Measurements from ENCODE around the gene RBPJ.

The RBPJ gene

GRCh38 chr4:26320538-26321372 is at the start of gene RBPJ:
Gene RBPJ, plus strand, starts transcription at chr4:26321014. Its CDS starts 15 bp downstream, at chr4:26321029.
- peaks cover 11% of the 10 kb centered on the region for H3K4me1 ChIP-seq (ENCODE audit: control insufficient read depth, insufficient read depth, low read length)
- peak within 1 kb of the TSS; percentile 91 for H3K4me3 ChIP-seq (ENCODE audit: low read length)
- H3K9ac ChIP-seq (ENCODE audit: low read length), result peak within 1 kb of the TSS; percentile 88
- no peaks in the 10 kb centered on the region for H3K36me3 ChIP-seq (ENCODE audit: control insufficient read depth, insufficient read depth, low read length)
- peak within 1 kb of the TSS; percentile 98 for H3K27ac ChIP-seq (ENCODE audit: low read depth, low read length)
- H3K27me3 ChIP-seq (ENCODE audit: control insufficient read depth, insufficient read depth, low read length), result no peaks in the 10 kb centered on the region

GRCh38 chr4:26271703-26272102 is 49.1 kb upstream of the RBPJ start:
- Histone ChIP-seq H3K27ac (ENCODE audit: low read depth, low read length) (no peak overlapping the region), H3K9ac (ENCODE audit: low read length) (no peak overlapping the region), H3K27me3 (ENCODE audit: control insufficient read depth, insufficient read depth, low read length) (no peaks in the 10 kb centered on the region), H3K36me3 (ENCODE audit: control insufficient read depth, insufficient read depth, low read length) (no peaks in the 10 kb centered on the region), H3K4me3 (ENCODE audit: low read length) (no peak overlapping the region), H3K4me1 (ENCODE audit: control insufficient read depth, insufficient read depth, low read length) (peaks cover 12% of the 10 kb centered on the region)

- Histone ChIP-seq H3K36me3 (ENCODE audit: control insufficient read depth, insufficient read depth, low read length) (no peaks in the 10 kb centered on the region), H3K4me3 (ENCODE audit: low read length) (no peak overlapping the region), H3K9ac (ENCODE audit: low read length) (no peak overlapping the region), H3K27me3 (ENCODE audit: control insufficient read depth, insufficient read depth, low read length) (no peaks in the 10 kb centered on the region), H3K27ac (ENCODE audit: low read depth, low read length) (peak overlapping the region; percentile 68), H3K4me1 (ENCODE audit: control insufficient read depth, insufficient read depth, low read length) (peaks cover 12% of the 10 kb centered on the region)
Observed at GRCh38 chr4:26272654-26273615, 47.9 kb upstream of the RBPJ start.

- Histone ChIP-seq H3K4me3 (ENCODE audit: low read length) (no peak overlapping the region), H3K4me1 (ENCODE audit: control insufficient read depth, insufficient read depth, low read length) (peaks cover 6% of the 10 kb centered on the region), H3K9ac (ENCODE audit: low read length) (no peak overlapping the region), H3K27me3 (ENCODE audit: control insufficient read depth, insufficient read depth, low read length) (no peaks in the 10 kb centered on the region), H3K36me3 (ENCODE audit: control insufficient read depth, insufficient read depth, low read length) (no peaks in the 10 kb centered on the region), H3K27ac (ENCODE audit: low read depth, low read length) (peak overlapping the region; percentile 68)
Observed at GRCh38 chr4:26273616-26273980, 47.2 kb upstream of the RBPJ start.

- H3K4me1 ChIP-seq (ENCODE audit: control insufficient read depth, insufficient read depth, low read length), result peaks cover 3% of the 10 kb centered on the region
- H3K36me3 ChIP-seq (ENCODE audit: control insufficient read depth, insufficient read depth, low read length), result no peaks in the 10 kb centered on the region
- H3K27ac ChIP-seq (ENCODE audit: low read depth, low read length), result no peak overlapping the region
- H3K4me3 ChIP-seq (ENCODE audit: low read length), result no peak overlapping the region
- no peaks in the 10 kb centered on the region for H3K27me3 ChIP-seq (ENCODE audit: control insufficient read depth, insufficient read depth, low read length)
- H3K9ac ChIP-seq (ENCODE audit: low read length), result no peak overlapping the region
Observed at GRCh38 chr4:26275281-26275680, 45.5 kb upstream of the RBPJ start.

- Histone ChIP-seq H3K4me1 (ENCODE audit: control insufficient read depth, insufficient read depth, low read length) (no peaks in the 10 kb centered on the region), H3K9ac (ENCODE audit: low read length) (no peak overlapping the region), H3K4me3 (ENCODE audit: low read length) (no peak overlapping the region), H3K27me3 (ENCODE audit: control insufficient read depth, insufficient read depth, low read length) (no peaks in the 10 kb centered on the region), H3K36me3 (ENCODE audit: control insufficient read depth, insufficient read depth, low read length) (no peaks in the 10 kb centered on the region), H3K27ac (ENCODE audit: low read depth, low read length) (no peak overlapping the region)
Observed at GRCh38 chr4:26279446-26279845, 41.4 kb upstream of the RBPJ start.

GRCh38 chr4:26281881-26282280 is 38.9 kb upstream of the RBPJ start:
- H3K27ac ChIP-seq (ENCODE audit: low read depth, low read length), result no peak overlapping the region
- H3K36me3 ChIP-seq (ENCODE audit: control insufficient read depth, insufficient read depth, low read length), result no peaks in the 10 kb centered on the region
- no peak overlapping the region for H3K4me3 ChIP-seq (ENCODE audit: low read length)
- no peaks in the 10 kb centered on the region for H3K27me3 ChIP-seq (ENCODE audit: control insufficient read depth, insufficient read depth, low read length)
- H3K9ac ChIP-seq (ENCODE audit: low read length), result no peak overlapping the region
- no peaks in the 10 kb centered on the region for H3K4me1 ChIP-seq (ENCODE audit: control insufficient read depth, insufficient read depth, low read length)

GRCh38 chr4:26284536-26284935 is 36.3 kb upstream of the RBPJ start:
- no peak overlapping the region for H3K27ac ChIP-seq (ENCODE audit: low read depth, low read length)
- no peak overlapping the region for H3K4me3 ChIP-seq (ENCODE audit: low read length)
- H3K36me3 ChIP-seq (ENCODE audit: control insufficient read depth, insufficient read depth, low read length), result no peaks in the 10 kb centered on the region
- H3K9ac ChIP-seq (ENCODE audit: low read length), result no peak overlapping the region
- no peaks in the 10 kb centered on the region for H3K27me3 ChIP-seq (ENCODE audit: control insufficient read depth, insufficient read depth, low read length)
- no peaks in the 10 kb centered on the region for H3K4me1 ChIP-seq (ENCODE audit: control insufficient read depth, insufficient read depth, low read length)

- Histone ChIP-seq H3K9ac (ENCODE audit: low read length) (no peak overlapping the region), H3K4me3 (ENCODE audit: low read length) (no peak overlapping the region), H3K27me3 (ENCODE audit: control insufficient read depth, insufficient read depth, low read length) (no peaks in the 10 kb centered on the region), H3K4me1 (ENCODE audit: control insufficient read depth, insufficient read depth, low read length) (no peaks in the 10 kb centered on the region), H3K27ac (ENCODE audit: low read depth, low read length) (no peak overlapping the region), H3K36me3 (ENCODE audit: control insufficient read depth, insufficient read depth, low read length) (no peaks in the 10 kb centered on the region)
Observed at GRCh38 chr4:26285272-26285671, 35.5 kb upstream of the RBPJ start.

GRCh38 chr4:26287756-26288155 is 33.1 kb upstream of the RBPJ start:
- Histone ChIP-seq H3K4me1 (ENCODE audit: control insufficient read depth, insufficient read depth, low read length) (no peaks in the 10 kb centered on the region), H3K36me3 (ENCODE audit: control insufficient read depth, insufficient read depth, low read length) (no peaks in the 10 kb centered on the region), H3K27ac (ENCODE audit: low read depth, low read length) (no peak overlapping the region), H3K27me3 (ENCODE audit: control insufficient read depth, insufficient read depth, low read length) (no peaks in the 10 kb centered on the region), H3K9ac (ENCODE audit: low read length) (no peak overlapping the region), H3K4me3 (ENCODE audit: low read length) (no peak overlapping the region)

GRCh38 chr4:26288355-26288909 is 32.4 kb upstream of the RBPJ start:
- no peak overlapping the region for H3K27ac ChIP-seq (ENCODE audit: low read depth, low read length)
- H3K4me3 ChIP-seq (ENCODE audit: low read length), result no peak overlapping the region
- no peaks in the 10 kb centered on the region for H3K4me1 ChIP-seq (ENCODE audit: control insufficient read depth, insufficient read depth, low read length)
- no peaks in the 10 kb centered on the region for H3K36me3 ChIP-seq (ENCODE audit: control insufficient read depth, insufficient read depth, low read length)
- H3K9ac ChIP-seq (ENCODE audit: low read length), result no peak overlapping the region
- no peaks in the 10 kb centered on the region for H3K27me3 ChIP-seq (ENCODE audit: control insufficient read depth, insufficient read depth, low read length)

GRCh38 chr4:26289401-26289800 is 31.4 kb upstream of the RBPJ start:
- no peak overlapping the region for H3K4me3 ChIP-seq (ENCODE audit: low read length)
- no peak overlapping the region for H3K27ac ChIP-seq (ENCODE audit: low read depth, low read length)
- no peak overlapping the region for H3K9ac ChIP-seq (ENCODE audit: low read length)
- H3K27me3 ChIP-seq (ENCODE audit: control insufficient read depth, insufficient read depth, low read length), result no peaks in the 10 kb centered on the region
- H3K4me1 ChIP-seq (ENCODE audit: control insufficient read depth, insufficient read depth, low read length), result no peaks in the 10 kb centered on the region
- H3K36me3 ChIP-seq (ENCODE audit: control insufficient read depth, insufficient read depth, low read length), result no peaks in the 10 kb centered on the region

All from rectal smooth muscle tissue (tissue), 1 donor.